K562 (cell line): ENCODE results near the gene ZNF438. TPM values are rescaled to one million over a fixed set of nuclear protein-coding genes. Genes with fewer than 3 reads are reported as not detected.

Experiments
- ATAC-seq: fragments of 200-7000 bp; cut with Tn5 transposase; 3 replicates; pipeline ENCODE4 v1.9.1; 2020; ENCODE audit warnings: moderate library complexity
- BruUV-seq: library from RNA; stranded (reverse); fragments of 400-500 nt; replicated peaks from 2 replicates; lab custom pipeline; 2021; lab: Mats Ljungman, UMichigan
- CTCF ChIA-PET: fragments of 300-600 bp; formaldehyde crosslinking; extraction: SDS; loops from one replicate; lab custom pipeline; 2021; ENCODE audit warnings: low intra/inter-chr PET ratio; lab: Yijun Ruan, JAX
- POLR2A ChIA-PET: fragments of 300-600, 350-650 bp; sonication (Branson Sonifier 250); formaldehyde crosslinking; extraction: SDS; loops from one replicate; lab custom pipeline; 2021; ENCODE audit warnings: antibody characterized with exemption, inconsistent platforms; lab: Yijun Ruan, JAX
- DNase-seq, 4 experiments: peaks; one replicate each; pipeline versions ENCODE4 v3.0.0 to v3.0.0-alpha.2; 2011 to 2018; ENCODE audit warnings: low spot score in 3 of 4, mixed read lengths in 3 of 4; ENCODE audit errors: extremely low read depth in 1 of 4
- FAIRE-seq: peaks from 2 replicates; lab custom pipeline; 2011; peaks lifted over from hg19 to GRCh38; lab: Jason Lieb, UNC
- H2AFZ ChIP-seq: 2 replicates; pipeline ENCODE4 v1.6.0; 2011; ENCODE audit warnings: low read depth, low read length, control low read depth, inconsistent platforms
- H3K27ac ChIP-seq: fragments of 200-600 bp; 3 replicates; pipeline ENCODE4 v1.8.0; 2011; ENCODE audit warnings: low read depth, mild to moderate bottlenecking, control low read depth, inconsistent platforms, low read length, moderate library complexity, mixed read lengths; ENCODE audit errors: extremely low read depth
- H3K27me3 ChIP-seq, 2 experiments: fragments of 300-600 bp in 1 of 2; 2 replicates in 1 of 2; 3 replicates in 1 of 2; pipeline versions ENCODE4 v1.6.0 to v1.8.0; 2011; ENCODE audit warnings: inconsistent platforms in 2 of 2, low read length in 2 of 2, mild to moderate bottlenecking in 1 of 2, mixed read lengths in 1 of 2, moderate library complexity in 1 of 2; ENCODE audit not compliant: control insufficient read depth in 2 of 2, insufficient read depth in 2 of 2
- H3K36me3 ChIP-seq: fragments of 300-600 bp; 3 replicates; pipeline ENCODE4 v1.8.0; 2011; ENCODE audit warnings: mild to moderate bottlenecking, low read length, inconsistent platforms; ENCODE audit not compliant: control insufficient read depth, insufficient read depth
- H3K4me1 ChIP-seq, 2 experiments: fragments of 200-600 bp in 1 of 2; replicated peaks in 1 of 2; 2 replicates in 1 of 2; 3 replicates in 1 of 2; pipeline versions ENCODE4 v1.5.1 to v1.8.0; 2011; ENCODE audit warnings: inconsistent platforms in 2 of 2, low read length in 2 of 2, mild to moderate bottlenecking in 1 of 2, mixed read lengths in 1 of 2, moderate library complexity in 1 of 2; ENCODE audit not compliant: control insufficient read depth in 2 of 2, insufficient read depth in 2 of 2
- H3K4me2 ChIP-seq: 2 replicates; pipeline ENCODE4 v1.6.1; 2011; ENCODE audit warnings: low read length, control low read depth, inconsistent platforms, mixed read lengths; ENCODE audit not compliant: insufficient read depth
- H3K4me3 ChIP-seq: fragments of 200-600 bp; sonication (generic), shearing (Covaris generic); 2 replicates; pipeline ENCODE4 v1.5.1; 2016; ENCODE audit warnings: control low read depth, inconsistent platforms
- H3K79me2 ChIP-seq: fragments of 200-600 bp; 3 replicates; pipeline ENCODE4 v1.8.0; 2011; ENCODE audit warnings: low read length, inconsistent platforms; ENCODE audit not compliant: control insufficient read depth, insufficient read depth
- H3K9ac ChIP-seq, 2 experiments: 2 replicates each; pipeline versions ENCODE4 v1.6.0 to v1.6.1; 2011; ENCODE audit warnings: low read depth in 2 of 2, low read length in 2 of 2, control low read depth in 1 of 2, inconsistent platforms in 1 of 2, mild to moderate bottlenecking in 1 of 2, mixed read lengths in 1 of 2; ENCODE audit not compliant: insufficient read depth in 1 of 2
- H3K9me1 ChIP-seq: one replicate; pipeline ENCODE4 v1.6.0; 2011; ENCODE audit warnings: inconsistent platforms, mild to moderate bottlenecking, low read length, moderate library complexity; ENCODE audit not compliant: control insufficient read depth, insufficient read depth
- H3K9me3 ChIP-seq: replicated peaks from 2 replicates; pipeline ENCODE4 v1.5.1; 2011; ENCODE audit warnings: low read depth, low read length, inconsistent platforms; ENCODE audit not compliant: control insufficient read depth, insufficient read depth
- H4K20me1 ChIP-seq: replicated peaks from 2 replicates; pipeline ENCODE4 v1.6.1; 2011; ENCODE audit warnings: low read length, inconsistent platforms, mixed read lengths; ENCODE audit not compliant: control insufficient read depth, insufficient read depth
- BCOR ChIP-seq: fragments of 450-650 bp; IDR thresholded peaks from 2 replicates; pipeline ENCODE4 v1.6.1; 2016
- BRCA1 ChIP-seq, 2 experiments: fragments of 450-650 bp in 1 of 2; sonication (generic) in 1 of 2; formaldehyde crosslinking in 1 of 2; IDR thresholded peaks; 2 replicates each; pipeline versions ENCODE4 v1.5.0 to v1.6.1; 2017 to 2020; ENCODE audit warnings: mild to moderate bottlenecking in 1 of 2, missing genetic modification reagents in 1 of 2
- C11orf30 ChIP-seq: fragments of 450-650 bp; IDR thresholded peaks from 2 replicates; pipeline ENCODE4 v1.6.1; 2016; ENCODE audit warnings: low read depth, mild to moderate bottlenecking
- HIVEP1 ChIP-seq: fragments of 250-450 bp; sonication (Bioruptor Pico); IDR thresholded peaks from 2 replicates; pipeline ENCODE4 v1.4.0; 2020; ENCODE audit warnings: mild to moderate bottlenecking
- NCOA1 ChIP-seq: fragments of 450-650 bp; IDR thresholded peaks from 2 replicates; pipeline ENCODE4 v1.6.1; 2016; ENCODE audit warnings: low read depth
- POLR2A ChIP-seq: fragments of 450-650 bp; conservative IDR thresholded peaks from 2 replicates; pipeline ENCODE4 v1.6.1; 2016
- SRSF7 ChIP-seq: fragments of 200-400 bp; formaldehyde crosslinking; optimal IDR thresholded peaks from 2 replicates; pipeline ENCODE3; 2017; ENCODE audit warnings: mild to moderate bottlenecking, low read depth, low read length
- STAG1 ChIP-seq: sonication (generic); formaldehyde crosslinking; IDR thresholded peaks from 2 replicates; pipeline ENCODE4 v1.5.0; 2020; ENCODE audit warnings: missing genetic modification reagents, borderline replicate concordance
- TCF7L2 ChIP-seq: fragments of 150-350 bp; IDR thresholded peaks from 2 replicates; pipeline ENCODE4 v1.6.1; 2016; ENCODE audit warnings: low read depth, mild to moderate bottlenecking, low read length, moderate library complexity
- ZC3H11A ChIP-seq: IDR thresholded peaks from 2 replicates; pipeline ENCODE4 v1.6.1; 2012; ENCODE audit warnings: low read depth, low read length, improper control_type of control experiment
- ZNF444 ChIP-seq: fragments of 250-450 bp; sonication (Bioruptor Pico); IDR thresholded peaks from 2 replicates; pipeline ENCODE4 v1.4.0; 2020; ENCODE audit warnings: mild to moderate bottlenecking, moderate library complexity
- ZNF79 ChIP-seq: fragments of 250-450 bp; sonication (Bioruptor Pico); IDR thresholded peaks from 2 replicates; pipeline ENCODE4 v1.4.0; 2020; ENCODE audit warnings: low read depth, mild to moderate bottlenecking, moderate library complexity
- WGBS: fragments of 100-300 bp; shearing (Covaris generic); methylation state at CpG from one replicate; pipeline ENCODE4 v1.1.6; 2016; ENCODE audit warnings: low coverage, mixed read lengths; ENCODE audit not compliant: insufficient coverage; ENCODE audit errors: missing lambda C conversion rate; 5-methylcytosine and 5-hydroxymethylcytosine counted together
- in situ Hi-C: fragments of 300-500 bp; cut with MboI; formaldehyde crosslinking; loops from 4 replicates; pipeline ENCODE4 v1.15.0; 2018; ENCODE audit warnings: inconsistent platforms, mixed read lengths
- intact Hi-C: fragments of 100-400 bp; cut with micrococcal nuclease; formaldehyde crosslinking; loops from 2 replicates; pipeline ENCODE4 v1.14.2; 2022
- polyA plus RNA-seq, 8 experiments: library from polyadenylated mRNA; depleted of rRNA in 4 of 8; stranded (reverse) in 5 of 8; unstranded in 3 of 8; fragments of >200 nt; fragmentation: Nextera tagmentation in 2 of 8; fragmentation: Illumina TruSeq in 1 of 8; extraction: Ambion mirVana in 2 of 8; extraction: Trizol in 1 of 8; gene quantifications; 2 replicates each; pipeline versions ENCODE4 v1.2.1 to v1.2.3, GENCODE V29; 2011 to 2014; ENCODE audit warnings: inconsistent platforms in 1 of 8, missing spikeins in 1 of 8
- total RNA-seq, 7 experiments: library from RNA; depleted of rRNA in 6 of 7; stranded (reverse); fragments of >200 nt in 6 of 7; fragmentation: Illumina TruSeq in 2 of 7; extraction: Trizol in 2 of 7; gene quantifications; 2 replicates each; pipeline versions ENCODE4 v1.2.1 to v1.2.3, GENCODE V29; 2011 to 2021; ENCODE audit warnings: low replicate concordance in 1 of 7
- TF ChIP-seq, protein P1 (sequence below), 3 experiments: fragments of 200-800 bp in 1 of 3; sonication (Bioruptor generic) in 1 of 3; sonication (generic) in 1 of 3; formaldehyde crosslinking in 1 of 3; IDR thresholded peaks; 2 replicates each; pipeline versions ENCODE4 v1.6.1 to v1.8.0; 2016 to 2022; ENCODE audit warnings: mild to moderate bottlenecking in 2 of 3, missing compliant biosample characterization in 2 of 3, missing genetic modification characterization in 2 of 3, missing genetic modification reagents in 1 of 3
- TF ChIP-seq, protein P2 (sequence below): sonication (generic); formaldehyde crosslinking; IDR thresholded peaks from 2 replicates; pipeline ENCODE4 v1.8.0; 2022; ENCODE audit warnings: missing genetic modification reagents, mild to moderate bottlenecking, borderline replicate concordance
- TF ChIP-seq, protein P3 (sequence below), 3 experiments: fragments of 200-800 bp in 1 of 3; fragments of 250-450 bp in 1 of 3; fragments of 450-650 bp in 1 of 3; sonication (Bioruptor Pico) in 1 of 3; sonication (Bioruptor generic) in 1 of 3; formaldehyde crosslinking in 1 of 3; IDR thresholded peaks; 2 replicates each; pipeline versions ENCODE4 v1.6.1 to v1.8.0; 2016 to 2022; ENCODE audit warnings: mild to moderate bottlenecking in 2 of 3, missing genetic modification characterization in 2 of 3, missing compliant biosample characterization in 1 of 3, moderate library complexity in 1 of 3

Gene ZNF438
- total and polyA plus RNA-seq, 9 of the 15 experiments (the other 6 are each of a cell fraction or from before 2014, with no cell fraction given), result 0.45 to 1.5 (median 0.91) TPM

DNA sequence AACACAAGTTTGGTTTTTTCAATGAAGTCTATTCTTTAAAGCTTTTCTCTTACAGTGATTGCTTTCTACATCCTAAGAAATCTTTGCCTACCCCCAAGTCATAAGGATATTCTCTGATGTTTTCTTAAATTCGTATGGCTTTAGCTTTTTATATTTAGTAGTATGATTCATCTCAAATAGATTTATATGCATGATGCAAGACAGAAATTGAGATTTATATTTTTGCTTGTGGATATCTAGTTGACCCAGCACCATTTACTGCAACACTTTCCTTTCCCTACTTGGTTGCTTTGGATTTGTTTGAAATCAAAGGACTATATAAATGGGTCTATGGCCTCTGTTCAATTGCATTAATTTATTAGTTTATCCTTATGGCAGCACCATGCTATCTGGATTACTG lies 113.9 kb downstream of the ZNF438 start:
- Histone ChIP-seq H3K79me2 (no peaks in the 10 kb centered on the region), H3K9ac (no peak overlapping the region), H3K36me3 (no peaks in the 10 kb centered on the region), H3K9me1 (no peaks in the 10 kb centered on the region), H3K9me3 (no peaks in the 10 kb centered on the region), H3K27me3 (no peaks in the 10 kb centered on the region), H3K4me2 (no peak overlapping the region), H3K4me1 (no peaks in the 10 kb centered on the region), H3K4me3 (no peak overlapping the region), H3K27ac (no peak overlapping the region), H2AFZ (no peak overlapping the region), H4K20me1 (no peaks in the 10 kb centered on the region)
- intact Hi-C loops, result no loop called here
- ATAC-seq, result no peak
- WGBS, result 0% methylated on average over 1 of the region's 1 CpG
- DNase-seq, result no peak
- BruUV-seq, result no TSS peak
- FAIRE-seq, result no peak
- POLR2A ChIA-PET, result no interaction called here
- CTCF ChIA-PET, result no interaction called here
- TF ChIP-seq TCF7L2 (no peak), SRSF7 (no peak), ZNF444 (CRISPR knock-in tag) (no peak), POLR2A (no peak), BCOR (no peak), HIVEP1 (CRISPR knock-in tag) (no peak), ZNF79 (CRISPR knock-in tag) (no peak), STAG1 (CRISPR knock-in tag) (no peak), BRCA1 (IDR thresholded peaks at IDR 0.05) (no peak), BRCA1 (CRISPR knock-in tag; IDR thresholded peaks at IDR 0.05) (no peak), ZC3H11A (no peak), NCOA1 (no peak), C11orf30 (no peak)
- TF ChIP-seq, protein P1, sequence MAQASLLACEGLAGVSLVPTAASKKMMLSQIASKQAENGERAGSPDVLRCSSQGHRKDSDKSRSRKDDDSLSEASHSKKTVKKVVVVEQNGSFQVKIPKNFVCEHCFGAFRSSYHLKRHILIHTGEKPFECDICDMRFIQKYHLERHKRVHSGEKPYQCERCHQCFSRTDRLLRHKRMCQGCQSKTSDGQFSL (CRISPR knock-in tag; IDR thresholded peaks at IDR 0.05), result no peak
- TF ChIP-seq, protein P1 (tag; IDR thresholded peaks at IDR 0.05), result no peak
- TF ChIP-seq, protein P2, sequence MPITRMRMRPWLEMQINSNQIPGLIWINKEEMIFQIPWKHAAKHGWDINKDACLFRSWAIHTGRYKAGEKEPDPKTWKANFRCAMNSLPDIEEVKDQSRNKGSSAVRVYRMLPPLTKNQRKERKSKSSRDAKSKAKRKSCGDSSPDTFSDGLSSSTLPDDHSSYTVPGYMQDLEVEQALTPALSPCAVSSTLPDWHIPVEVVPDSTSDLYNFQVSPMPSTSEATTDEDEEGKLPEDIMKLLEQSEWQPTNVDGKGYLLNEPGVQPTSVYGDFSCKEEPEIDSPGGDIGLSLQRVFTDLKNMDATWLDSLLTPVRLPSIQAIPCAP (CRISPR knock-in tag), result no peak
- TF ChIP-seq, protein P3, sequence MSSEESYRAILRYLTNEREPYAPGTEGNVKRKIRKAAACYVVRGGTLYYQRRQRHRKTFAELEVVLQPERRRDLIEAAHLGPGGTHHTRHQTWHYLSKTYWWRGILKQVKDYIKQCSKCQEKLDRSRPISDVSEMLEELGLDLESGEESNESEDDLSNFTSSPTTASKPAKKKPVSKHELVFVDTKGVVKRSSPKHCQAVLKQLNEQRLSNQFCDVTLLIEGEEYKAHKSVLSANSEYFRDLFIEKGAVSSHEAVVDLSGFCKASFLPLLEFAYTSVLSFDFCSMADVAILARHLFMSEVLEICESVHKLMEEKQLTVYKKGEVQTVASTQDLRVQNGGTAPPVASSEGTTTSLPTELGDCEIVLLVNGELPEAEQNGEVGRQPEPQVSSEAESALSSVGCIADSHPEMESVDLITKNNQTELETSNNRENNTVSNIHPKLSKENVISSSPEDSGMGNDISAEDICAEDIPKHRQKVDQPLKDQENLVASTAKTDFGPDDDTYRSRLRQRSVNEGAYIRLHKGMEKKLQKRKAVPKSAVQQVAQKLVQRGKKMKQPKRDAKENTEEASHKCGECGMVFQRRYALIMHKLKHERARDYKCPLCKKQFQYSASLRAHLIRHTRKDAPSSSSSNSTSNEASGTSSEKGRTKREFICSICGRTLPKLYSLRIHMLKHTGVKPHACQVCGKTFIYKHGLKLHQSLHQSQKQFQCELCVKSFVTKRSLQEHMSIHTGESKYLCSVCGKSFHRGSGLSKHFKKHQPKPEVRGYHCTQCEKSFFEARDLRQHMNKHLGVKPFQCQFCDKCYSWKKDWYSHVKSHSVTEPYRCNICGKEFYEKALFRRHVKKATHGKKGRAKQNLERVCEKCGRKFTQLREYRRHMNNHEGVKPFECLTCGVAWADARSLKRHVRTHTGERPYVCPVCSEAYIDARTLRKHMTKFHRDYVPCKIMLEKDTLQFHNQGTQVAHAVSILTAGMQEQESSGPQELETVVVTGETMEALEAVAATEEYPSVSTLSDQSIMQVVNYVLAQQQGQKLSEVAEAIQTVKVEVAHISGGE (CRISPR knock-in tag; IDR thresholded peaks at IDR 0.05), result no peak
- in situ Hi-C loops, result no loop called here
